ENCODE data around the gene ACD.
A peak's percentile ranks its signal among the peaks of the same experiment; 100 is the strongest.

Gene ACD

GRCh38 chr16:67645397-67646121, 14.5 kb downstream of the ACD start:
- no peak for DNase-seq

- DNase-seq: no peak
These were observed 16.0 kb downstream of the ACD start for GRCh38 chr16:67644038-67644437.

- DNase-seq: no peak
These were observed 18.0 kb downstream of the ACD start for GRCh38 chr16:67641779-67642708.

GRCh38 chr16:67637625-67638024, 22.4 kb downstream of the ACD start:
- DNase-seq: no peak

GRCh38 chr16:67636713-67637112, 23.3 kb downstream of the ACD start:
- no peak for DNase-seq

GRCh38 chr16:67632415-67633172, 27.5 kb downstream of the ACD start:
- DNase-seq: no peak

- DNase-seq: no peak
These were observed 31.8 kb downstream of the ACD start for GRCh38 chr16:67628216-67628615.

- peak; percentile 28 to 29 for DNase-seq
These were observed 46.3 kb downstream of the ACD start for GRCh38 chr16:67613808-67614207.

- no peak for DNase-seq
These were observed 51.7 kb downstream of the ACD start for GRCh38 chr16:67608364-67608763.
